HT1080 (cell line): ENCODE measurements around the gene BMF. TPM values are rescaled to one million over a fixed set of nuclear protein-coding genes. Genes with fewer than 3 reads are reported as not detected.

Experiments
- DNase-seq: peaks from one replicate; pipeline ENCODE4 v3.0.0-alpha.2; 2015; ENCODE audit warnings: low read depth
- total RNA-seq: library from RNA; depleted of rRNA; stranded (reverse); fragments of >200 nt; shearing (Covaris generic); gene quantifications from 2 replicates; pipeline ENCODE4 v1.2.3, GENCODE V29; 2014

The BMF gene
- total RNA-seq, 1 experiment from 2014 or later = 0.66 TPM

DNA sequence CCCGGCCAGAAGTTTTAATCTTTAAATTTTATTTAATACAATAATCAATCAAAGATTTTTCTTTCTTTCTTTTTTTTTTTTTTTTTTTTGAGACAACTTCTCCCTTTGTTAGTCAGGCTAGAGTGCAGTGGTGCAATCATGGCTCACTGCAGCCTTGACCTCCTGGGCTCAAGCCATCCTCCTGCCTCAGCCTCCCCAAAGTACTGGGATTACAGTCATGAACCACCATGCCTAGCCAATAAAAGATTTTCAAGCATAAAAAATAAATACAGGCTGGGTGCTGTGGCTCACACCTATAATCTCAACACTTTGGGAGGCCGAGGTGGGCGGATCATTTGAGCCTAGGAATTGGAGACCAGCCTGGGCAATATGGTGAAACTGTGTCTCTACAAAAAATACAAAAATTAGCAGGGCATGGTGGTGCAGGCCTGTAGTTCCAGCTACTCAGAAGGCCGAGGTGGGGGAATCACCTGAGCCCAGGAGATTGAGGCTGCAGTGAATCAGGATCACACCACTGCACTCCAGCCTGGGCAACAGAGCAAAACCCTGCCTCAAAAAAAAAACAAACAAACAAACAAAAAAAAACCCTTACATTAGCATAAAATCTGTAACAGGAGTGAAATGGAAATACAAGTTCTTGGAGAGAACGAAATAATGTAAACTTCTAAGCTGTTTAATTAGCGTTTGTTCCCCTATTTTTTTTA lies 40.6 kb downstream of the BMF start:
- no peak for DNase-seq

DNA sequence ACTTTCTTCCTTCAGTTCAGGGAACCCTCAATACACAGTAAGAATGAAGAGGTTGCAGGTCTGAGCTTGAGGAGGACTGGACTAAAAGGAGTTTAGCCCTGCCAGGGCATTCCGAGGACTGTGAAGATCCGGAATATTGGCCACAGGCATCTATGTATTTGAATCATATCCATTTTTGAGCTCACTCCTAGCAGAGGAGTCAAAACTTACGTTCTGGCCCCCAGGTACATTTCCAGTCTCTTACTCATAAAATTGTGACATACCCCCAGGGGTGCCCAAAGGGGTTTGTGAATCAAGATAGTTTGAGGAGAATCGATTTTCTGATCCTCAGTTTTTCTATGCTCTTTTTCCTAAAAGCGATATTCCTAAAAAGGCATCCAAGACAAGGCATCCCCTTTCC lies 42.1 kb downstream of the BMF start:
- no peak for DNase-seq

DNA sequence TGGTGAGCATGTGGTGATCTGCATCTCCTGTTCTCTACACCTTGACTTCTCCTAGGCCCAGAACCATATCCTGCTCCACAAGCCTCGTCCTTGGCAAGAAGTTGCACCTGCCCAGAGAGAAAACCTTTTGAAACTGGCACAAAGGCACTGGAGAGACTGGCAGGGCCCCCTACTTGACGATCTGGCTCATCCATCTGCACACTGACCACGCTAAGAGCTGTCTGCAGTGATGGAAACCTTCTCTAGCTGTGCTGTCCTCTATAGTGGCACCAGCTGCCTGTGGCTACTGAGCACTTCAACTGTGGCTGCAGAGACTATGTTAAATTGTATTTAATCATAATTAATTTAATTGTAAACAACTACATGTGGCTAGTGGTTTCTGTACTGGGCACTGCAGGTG lies 43.5 kb downstream of the BMF start:
- DNase-seq = no peak

DNA sequence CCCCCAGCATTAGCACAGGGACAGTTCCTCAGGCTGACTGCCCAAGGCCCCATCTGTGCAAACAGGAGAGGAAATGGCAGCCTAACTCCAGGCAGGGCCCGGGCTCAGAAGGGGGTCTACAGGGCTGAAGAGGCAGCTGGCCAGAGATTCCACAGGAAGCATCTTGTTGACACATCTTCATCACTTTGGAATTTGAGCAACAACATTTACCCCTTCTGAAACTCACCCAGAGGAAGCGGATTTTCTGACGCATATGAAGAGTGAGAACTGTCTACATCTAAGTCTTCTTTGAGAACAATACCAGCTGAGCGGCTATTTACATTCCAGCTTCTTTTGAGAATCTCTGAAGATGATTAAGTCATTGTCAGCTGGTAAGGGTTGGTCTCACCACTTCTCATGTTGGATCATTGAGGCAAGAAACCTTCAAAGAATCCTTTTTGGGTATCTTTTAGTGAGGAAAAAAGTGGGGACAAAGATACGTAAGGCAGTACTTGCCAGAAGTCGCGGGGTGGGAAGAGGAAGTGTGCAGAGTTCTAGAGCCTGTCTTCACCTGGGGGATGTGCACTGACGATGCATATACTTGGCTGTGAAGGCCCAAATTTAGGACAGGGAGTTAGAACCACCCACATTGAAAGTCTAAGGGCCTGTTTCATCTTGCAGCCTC lies 44.3 kb downstream of the BMF start:
- DNase-seq = peak; percentile 97

DNA sequence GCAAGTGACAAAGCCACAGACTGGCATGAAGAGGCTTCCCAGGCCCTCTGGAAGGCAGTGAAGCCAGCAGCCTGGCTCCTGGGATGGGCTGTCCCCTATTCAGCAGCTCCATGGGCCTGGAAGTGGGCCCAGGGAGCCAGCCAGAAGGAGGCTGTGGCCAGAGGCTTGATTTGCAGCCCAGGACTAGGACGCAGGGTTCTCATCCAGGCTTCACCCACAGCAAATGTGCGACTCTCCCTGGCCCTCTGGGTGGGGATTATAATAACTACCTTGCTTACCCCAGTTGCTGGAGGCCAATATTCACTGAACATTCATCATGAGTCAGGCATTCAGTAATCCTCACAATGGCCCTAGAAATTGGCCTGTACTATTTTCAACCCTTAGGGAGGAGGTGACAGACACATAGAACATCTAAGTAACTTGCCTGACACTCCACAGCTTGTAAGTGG lies 45.1 kb downstream of the BMF start:
- DNase-seq = peak; percentile 95

DNA sequence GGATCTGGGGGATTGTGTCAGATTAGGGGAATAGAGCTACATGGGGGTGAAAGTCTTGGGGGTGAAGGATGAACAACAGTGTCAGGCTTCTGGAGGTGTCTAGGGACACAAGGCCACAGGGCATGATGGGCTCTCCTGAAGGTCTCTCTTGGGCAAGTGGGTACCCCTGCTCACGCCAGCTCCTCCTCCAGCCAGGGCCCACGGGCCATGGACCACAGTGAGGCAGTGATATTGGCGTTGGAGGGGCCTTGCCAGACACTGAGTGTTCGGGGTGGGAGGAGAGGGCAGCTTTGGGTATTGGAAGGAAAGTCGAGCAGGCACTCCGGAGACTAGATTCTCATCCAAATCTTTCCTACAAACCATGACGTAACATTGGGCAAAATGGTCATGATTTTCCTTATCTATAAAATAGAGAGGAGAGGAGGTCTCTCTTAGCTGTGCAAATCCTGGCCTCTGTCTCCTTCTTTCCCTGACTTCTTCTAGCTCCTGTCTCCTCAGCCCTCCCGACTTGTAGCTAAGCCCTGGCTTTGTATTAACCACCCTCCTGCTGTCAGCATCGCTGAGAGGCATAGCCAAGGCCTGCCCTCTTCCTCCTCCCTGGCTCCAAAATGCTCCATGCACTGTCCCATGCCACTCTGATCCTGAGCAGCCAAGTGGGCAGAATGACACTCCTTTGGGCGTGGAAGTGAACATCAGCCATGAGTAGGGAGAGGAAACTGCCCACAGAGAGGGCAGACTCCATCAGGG lies 45.7 kb downstream of the BMF start:
- DNase-seq = no peak

DNA sequence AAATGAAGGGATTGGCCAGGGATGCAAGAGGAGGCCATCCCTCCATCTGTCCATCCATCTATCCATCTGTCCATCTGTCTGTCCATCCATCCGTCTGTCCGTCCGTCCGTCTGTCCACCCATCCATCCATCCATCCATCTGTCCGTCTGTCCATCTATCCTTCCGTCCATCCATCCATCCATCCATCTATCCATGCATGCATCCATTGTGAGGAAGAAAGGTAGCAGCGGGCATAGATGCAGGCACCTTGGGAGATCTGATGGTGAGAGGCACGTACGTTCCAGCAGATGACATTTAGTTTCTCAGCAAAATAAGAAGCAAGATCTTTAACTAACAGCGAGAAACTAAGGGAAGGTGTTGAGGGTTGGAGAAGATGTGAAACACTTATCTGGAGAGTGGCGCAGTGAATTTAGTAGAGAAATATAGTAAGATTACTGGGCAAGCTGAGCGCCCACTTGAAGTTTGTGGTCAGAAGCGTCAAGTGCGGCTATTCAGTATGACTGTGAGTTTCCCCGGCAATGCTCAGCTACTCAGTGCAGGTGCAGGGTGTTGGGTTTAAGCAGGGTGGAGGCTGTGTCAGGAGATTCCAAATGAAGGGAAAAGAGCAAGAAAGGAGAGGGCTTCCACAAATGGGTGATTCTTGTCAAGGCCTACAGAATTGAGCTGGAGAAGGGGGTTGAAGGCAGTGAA lies 47.3 kb downstream of the BMF start:
- DNase-seq = no peak

DNA sequence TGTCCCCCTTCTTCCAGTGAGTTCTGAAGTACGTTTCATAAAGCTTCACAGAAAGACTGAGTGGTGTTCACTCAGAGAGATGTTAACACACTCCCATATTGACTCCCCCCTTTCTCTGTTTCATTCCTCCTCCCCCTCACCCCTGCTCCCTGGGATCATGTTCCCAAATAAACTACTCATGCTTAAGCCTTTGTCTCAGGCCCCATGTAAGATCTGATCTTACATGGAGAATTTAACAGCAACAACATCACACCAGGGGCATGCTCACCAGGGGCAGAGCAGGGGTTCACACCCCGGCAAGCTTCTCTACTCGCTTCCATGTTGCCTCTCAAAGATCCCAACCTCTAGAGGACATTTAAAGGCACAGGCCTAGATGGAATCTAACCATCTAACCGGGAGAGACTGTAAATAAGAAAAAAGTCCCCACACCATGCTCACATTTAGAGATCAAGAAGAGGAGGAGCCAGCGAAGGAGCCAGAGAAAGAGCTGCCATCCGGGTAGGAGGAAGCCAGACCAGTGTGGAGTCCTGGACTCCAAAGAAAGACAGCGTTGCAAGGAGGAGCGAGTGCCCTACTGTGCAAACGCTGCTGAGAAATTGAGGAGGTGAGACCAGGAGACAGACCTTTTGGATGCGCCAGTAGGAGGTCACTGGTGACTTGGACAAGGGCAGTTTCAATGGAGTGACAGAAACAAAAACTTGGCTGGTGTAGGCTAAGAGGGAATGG lies 48.3 kb downstream of the BMF start:
- DNase-seq = no peak

DNA sequence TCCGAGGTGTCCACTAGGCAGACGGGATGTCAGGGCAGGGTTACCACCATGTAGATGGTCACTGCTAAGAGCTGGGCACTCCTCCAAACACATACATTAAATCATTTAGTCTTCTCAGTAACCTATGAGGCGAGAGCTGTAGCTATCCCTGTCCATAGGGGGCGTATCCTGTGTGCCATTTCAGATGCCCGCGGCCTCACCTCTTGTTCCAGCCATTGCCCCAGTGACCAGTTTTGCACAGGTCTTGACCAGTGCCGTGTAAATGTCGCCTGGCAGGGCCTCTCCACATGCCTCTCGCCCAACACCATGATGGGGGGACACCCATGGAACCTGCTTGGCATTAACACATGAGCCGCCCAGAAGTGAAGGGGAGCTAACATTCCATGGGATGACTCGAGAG lies 48.9 kb downstream of the BMF start:
- no peak for DNase-seq

DNA sequence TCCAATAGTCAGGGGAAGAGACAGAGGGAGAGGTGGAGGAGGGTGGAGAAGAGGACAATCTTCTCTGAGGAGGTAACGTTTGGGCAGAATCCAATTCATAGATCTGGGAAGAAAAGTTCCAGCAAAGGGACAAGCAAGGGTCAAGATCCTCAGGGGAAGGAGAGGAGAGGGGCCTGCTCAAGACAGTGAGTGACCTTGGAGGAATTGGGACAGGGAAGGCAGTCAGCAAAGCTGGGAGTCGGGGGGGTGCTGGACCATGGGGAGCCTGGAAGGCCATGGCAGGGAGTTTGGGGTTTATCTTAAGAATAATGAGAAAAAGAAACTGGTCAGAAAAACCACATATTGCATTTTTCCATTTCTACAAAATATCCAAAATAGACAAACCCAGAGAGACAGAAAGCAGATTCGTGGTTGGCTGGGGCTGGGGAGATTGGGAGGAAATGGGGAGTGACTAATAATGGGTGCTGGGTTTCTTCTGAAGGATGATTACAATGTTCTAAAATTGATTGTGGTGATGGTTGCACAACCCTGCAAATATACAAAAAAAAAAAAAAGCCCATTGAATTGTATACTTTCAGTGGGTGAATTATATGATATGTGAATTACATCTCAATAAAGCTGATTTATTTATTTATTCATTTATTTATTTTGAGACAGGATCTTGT lies 50.1 kb downstream of the BMF start:
- DNase-seq = peak; percentile 42

DNA sequence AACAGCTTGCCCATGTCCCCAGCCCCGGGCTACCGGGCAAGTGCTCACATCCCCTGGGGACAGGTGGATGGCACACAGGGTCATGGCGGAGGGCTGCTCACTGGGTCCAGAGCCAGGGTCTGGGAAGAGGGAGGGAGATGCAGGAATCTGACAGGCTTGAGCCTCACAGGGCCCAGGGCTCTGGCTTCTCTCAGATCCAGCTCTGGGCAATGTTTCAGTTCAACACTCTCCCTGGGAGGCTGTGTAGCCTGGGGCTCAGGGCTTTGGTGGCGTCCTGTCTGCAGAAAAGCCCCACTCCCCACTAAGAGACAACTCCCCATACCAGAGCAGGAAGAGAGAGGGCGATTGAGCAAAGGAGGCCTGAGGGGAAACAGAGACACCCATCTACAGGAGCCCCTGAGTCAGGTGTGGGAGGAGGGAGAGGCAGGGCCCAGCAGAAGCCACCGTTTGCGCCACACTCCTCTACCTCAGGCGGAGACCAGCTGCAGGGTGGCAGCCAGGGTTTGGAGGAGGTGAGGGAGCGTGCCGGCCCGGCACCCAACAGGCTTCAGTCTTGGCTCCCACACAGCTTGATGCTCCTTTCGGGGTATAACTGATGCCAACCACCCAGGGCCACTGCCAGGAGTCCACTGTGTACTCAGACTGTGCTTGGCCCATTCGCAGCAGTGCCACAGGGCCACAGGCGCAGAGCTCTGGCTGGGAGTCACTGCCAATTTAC lies 52.9 kb downstream of the BMF start:
- DNase-seq = no peak

DNA sequence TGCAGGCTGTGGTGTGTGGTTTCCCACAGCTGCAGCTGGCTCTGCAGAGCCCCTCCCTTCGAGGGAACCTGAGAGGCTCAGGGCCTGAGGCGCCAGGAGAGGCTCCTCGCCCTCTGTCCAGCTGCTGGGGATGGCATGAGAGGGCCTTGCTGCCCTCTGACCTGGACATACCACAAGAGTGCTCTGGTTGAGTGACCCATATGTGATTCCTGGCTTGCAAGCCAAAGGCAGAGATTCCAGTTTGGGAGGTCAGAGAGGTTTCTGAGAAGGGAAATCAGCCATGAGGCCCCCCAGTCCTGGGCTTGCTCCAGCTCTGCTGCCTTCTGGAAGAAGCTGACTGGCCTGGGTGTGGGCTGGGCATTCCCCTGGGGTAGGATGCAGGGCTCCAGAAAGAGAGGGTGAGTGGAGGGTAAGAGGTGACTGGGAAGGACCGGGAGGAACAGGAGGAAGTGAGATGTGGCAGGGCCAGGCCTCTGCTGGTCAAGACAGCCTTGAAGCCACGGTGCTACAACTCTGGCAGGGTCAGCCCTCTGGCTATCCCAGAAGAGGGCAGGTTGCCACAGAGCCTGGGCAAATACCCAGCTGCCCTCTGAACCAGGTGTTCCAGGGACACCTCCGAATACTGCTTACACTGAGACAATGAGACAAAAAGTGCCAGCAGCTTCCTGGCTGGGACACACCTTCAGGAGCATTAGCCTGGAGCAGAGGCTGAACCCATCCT lies 53.7 kb downstream of the BMF start:
- DNase-seq = peak; percentile 52

DNA sequence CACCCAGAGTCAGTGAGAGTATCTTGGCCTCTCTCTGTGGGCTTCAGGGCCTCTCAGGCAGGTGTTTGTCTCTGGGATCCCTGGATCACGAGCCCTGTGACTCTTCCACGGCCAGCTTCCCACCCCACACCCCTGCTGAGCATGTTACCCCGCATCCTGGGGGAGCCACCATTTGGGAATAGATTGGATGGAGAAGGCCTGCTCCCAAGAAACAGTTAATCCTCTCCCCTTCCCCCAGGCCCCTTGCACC lies 54.1 kb downstream of the BMF start:
- DNase-seq = no peak

DNA sequence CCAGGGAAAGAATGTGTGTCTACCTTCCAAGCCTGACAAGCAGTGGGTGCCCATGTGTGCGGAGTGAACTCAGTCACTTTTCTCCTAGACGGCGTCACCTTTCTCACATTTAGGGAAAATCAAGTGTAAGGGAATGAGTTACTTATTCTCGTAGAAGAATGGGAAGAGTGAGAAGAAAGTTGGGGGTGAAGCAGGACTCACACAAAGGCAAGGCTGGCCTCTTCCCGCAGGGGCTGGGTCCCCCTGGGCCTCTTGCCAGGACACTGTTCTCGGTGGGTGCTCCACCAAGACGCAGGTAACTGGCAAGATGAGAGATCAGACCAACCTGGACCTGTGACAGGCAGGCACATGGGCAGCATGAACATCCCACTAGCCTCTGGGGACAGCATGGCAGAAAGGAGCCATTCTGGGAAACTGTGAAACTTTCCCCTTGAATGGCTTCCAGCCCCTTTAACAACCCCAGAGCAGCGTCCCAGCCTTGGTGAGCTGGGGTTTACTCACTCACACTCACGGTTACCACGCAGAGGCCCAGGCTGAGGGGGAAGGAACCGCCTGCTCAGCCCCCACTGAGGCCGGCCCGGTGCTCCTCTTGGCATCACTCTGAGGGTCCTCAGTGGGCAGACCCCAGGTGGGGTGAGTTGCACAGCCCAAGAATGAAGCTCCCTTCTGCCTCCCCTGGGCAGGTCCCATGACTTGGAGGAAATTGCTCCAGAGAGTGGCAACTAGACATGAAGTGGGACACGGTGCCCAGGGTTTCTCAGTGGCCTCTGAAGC lies 54.7 kb downstream of the BMF start:
- no peak for DNase-seq

DNA sequence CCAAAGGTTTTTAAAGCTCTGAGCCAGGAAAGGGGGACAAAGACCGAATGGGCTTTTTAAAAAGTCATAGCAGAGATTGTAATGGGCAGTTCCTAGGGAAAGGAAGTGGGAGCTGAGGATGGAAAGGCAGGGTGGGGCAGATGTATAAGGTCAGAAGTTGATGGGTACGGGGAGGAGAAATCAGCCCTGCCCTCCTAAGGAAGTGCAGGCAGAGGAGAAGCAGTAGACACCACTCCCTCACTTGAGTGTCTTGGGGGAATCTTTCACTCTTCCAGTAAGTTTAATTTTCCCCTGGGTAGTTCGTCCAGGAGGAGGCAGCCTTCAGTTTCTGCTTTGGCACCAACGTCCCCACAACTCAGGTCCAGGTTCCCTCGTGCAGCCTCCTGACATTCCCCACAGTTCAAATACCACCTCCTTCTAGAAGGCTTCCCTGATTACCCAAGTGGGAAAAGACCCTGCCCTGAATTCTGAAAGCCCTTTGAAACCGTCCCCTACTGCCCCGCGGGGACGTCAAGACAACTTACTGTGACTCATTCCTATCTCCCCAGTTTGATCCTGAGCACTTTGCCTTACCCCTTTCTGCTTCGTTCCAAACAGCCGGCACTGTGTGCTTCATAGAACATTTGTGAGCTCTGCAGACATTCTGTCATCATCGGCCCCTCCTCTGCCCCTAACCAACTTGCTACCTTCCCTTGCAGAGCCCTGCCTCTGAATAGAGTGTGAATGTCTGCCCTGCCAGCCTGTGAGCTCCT lies 55.4 kb downstream of the BMF start:
- DNase-seq = no peak

DNA sequence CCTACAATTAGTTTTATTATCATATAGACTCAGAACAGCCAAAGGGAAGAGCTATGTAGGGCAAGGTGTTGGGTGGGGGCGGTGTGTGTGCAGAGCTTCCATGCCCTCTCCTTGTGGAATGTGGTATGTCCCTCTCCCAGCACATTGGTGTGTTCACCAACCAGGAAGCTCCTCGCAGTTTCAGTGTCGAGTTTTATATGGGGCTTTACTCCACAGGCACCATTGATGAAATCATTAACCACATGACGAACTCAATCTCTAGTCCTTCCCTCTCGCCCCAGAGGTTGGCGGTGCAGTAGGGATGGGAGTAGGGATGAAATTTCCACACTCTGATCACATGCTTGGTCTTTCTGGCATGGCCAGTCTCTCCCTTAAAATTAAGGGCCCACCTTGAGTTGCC lies 56.1 kb downstream of the BMF start:
- no peak for DNase-seq

DNA sequence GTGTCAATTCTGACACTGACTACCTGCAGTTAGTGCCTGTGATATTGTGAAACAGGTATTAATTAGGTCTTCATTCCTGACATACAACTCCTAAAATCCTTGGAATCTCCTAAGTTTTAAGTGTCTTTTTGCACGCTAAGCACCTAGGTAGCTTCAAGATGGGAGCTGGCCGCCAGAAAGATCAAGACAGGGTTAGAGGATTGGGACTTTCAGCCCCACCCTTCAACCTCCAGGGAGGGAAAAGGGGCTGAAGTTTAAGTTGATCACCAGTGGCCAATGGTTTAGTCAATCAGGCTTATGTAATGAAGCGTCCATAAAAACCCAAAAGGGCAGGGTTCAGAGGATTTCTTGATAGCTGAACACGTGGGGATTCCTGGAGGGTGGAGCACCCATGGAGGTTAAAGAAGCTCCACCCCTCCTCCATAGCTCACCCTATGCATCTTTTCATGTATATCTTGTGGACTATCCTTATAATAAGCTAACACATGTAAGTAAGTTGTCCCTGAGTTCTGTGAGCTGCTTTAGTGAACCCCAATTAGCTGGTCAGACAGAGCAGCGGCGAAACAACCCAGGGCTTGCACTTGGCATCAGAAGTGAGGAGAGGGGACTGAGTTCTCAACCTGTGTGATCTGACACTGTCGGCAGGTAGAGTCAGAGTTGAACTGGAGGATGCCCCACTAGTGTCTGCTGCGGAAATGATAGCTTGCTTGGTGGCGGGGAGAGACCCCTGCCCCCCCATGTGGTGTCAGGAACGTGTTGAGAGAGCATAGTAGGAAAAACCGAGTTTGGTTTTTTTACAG lies 56.9 kb downstream of the BMF start:
- DNase-seq = no peak
